Ishikawa (cell line): Measurements from ENCODE around the gene PGP.

ENCODE experiments used
- CEBPB ChIP-seq: IDR thresholded peaks from 2 replicates; pipeline ENCODE4 v1.6.1; 2012
- CREB1 ChIP-seq: IDR thresholded peaks from 2 replicates; pipeline ENCODE4 v1.6.1; 2012; ENCODE audit warnings: low read depth
- EGR1 ChIP-seq: IDR thresholded peaks from 2 replicates; pipeline ENCODE4 v1.6.1; 2012
- EP300 ChIP-seq: IDR thresholded peaks from 2 replicates; pipeline ENCODE4 v1.6.1; 2012; ENCODE audit warnings: borderline replicate concordance
- FOXM1 ChIP-seq: IDR thresholded peaks from 2 replicates; pipeline ENCODE4 v1.6.1; 2012; ENCODE audit warnings: low read depth, borderline replicate concordance
- NFIC ChIP-seq: IDR thresholded peaks from 2 replicates; pipeline ENCODE4 v1.6.1; 2012
- RAD21 ChIP-seq: IDR thresholded peaks from 2 replicates; pipeline ENCODE4 v1.6.1; 2012; ENCODE audit warnings: low read depth
- TAF1 ChIP-seq: IDR thresholded peaks from 2 replicates; pipeline ENCODE4 v1.6.1; 2012; ENCODE audit warnings: low read depth, mild to moderate bottlenecking
- TCF12 ChIP-seq: IDR thresholded peaks from 2 replicates; pipeline ENCODE4 v1.6.1; 2012; ENCODE audit warnings: low read depth
- TEAD4 ChIP-seq: IDR thresholded peaks from 2 replicates; pipeline ENCODE4 v1.6.1; 2012
- YY1 ChIP-seq: IDR thresholded peaks from 2 replicates; pipeline ENCODE4 v1.6.1; 2012; ENCODE audit warnings: low read depth
- ZBTB7A ChIP-seq: IDR thresholded peaks from 2 replicates; pipeline ENCODE4 v1.6.1; 2012; ENCODE audit warnings: low read depth
- TF ChIP-seq, protein P1 (sequence below): IDR thresholded peaks from 2 replicates; pipeline ENCODE4 v1.6.1; 2012
- TF ChIP-seq, protein P2 (sequence below): IDR thresholded peaks from 2 replicates; pipeline ENCODE4 v1.6.1; 2012
- TF ChIP-seq, protein P3 (sequence below): IDR thresholded peaks from 2 replicates; pipeline ENCODE4 v1.6.1; 2012; ENCODE audit warnings: low read depth, mild to moderate bottlenecking

Gene PGP

DNA sequence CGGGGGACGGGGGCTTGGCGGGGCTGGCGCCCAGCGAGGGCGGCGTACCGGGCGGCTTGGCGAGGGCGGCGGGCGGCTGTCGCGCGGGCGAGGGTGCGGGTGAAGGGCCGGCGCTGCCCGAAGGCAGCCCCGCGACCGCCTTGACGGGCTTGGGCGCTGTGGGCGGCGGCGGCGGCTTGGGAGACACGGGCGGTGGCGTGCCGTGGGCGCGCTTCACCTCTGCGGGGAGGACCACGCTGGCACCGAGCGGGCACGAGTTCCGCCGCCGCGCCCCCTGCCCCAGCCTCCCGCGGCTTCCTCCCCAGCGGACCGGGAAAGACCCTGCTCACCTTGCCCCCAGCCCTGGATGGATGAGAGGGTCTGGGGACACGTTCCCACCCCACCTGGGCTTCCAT is 35.5 kb downstream of the PGP start:
- TF ChIP-seq ZBTB7A (0 out of 2 replicates have a peak, but pooled peaks have one; percentile 21), RAD21 (no peak), YY1 (no peak), EP300 (no peak), EGR1 (no peak)
- TF ChIP-seq, protein P1, sequence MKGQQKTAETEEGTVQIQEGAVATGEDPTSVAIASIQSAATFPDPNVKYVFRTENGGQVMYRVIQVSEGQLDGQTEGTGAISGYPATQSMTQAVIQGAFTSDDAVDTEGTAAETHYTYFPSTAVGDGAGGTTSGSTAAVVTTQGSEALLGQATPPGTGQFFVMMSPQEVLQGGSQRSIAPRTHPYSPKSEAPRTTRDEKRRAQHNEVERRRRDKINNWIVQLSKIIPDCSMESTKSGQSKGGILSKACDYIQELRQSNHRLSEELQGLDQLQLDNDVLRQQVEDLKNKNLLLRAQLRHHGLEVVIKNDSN = no peak
- TF ChIP-seq, protein P2, sequence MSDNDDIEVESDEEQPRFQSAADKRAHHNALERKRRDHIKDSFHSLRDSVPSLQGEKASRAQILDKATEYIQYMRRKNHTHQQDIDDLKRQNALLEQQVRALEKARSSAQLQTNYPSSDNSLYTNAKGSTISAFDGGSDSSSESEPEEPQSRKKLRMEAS = no peak

DNA sequence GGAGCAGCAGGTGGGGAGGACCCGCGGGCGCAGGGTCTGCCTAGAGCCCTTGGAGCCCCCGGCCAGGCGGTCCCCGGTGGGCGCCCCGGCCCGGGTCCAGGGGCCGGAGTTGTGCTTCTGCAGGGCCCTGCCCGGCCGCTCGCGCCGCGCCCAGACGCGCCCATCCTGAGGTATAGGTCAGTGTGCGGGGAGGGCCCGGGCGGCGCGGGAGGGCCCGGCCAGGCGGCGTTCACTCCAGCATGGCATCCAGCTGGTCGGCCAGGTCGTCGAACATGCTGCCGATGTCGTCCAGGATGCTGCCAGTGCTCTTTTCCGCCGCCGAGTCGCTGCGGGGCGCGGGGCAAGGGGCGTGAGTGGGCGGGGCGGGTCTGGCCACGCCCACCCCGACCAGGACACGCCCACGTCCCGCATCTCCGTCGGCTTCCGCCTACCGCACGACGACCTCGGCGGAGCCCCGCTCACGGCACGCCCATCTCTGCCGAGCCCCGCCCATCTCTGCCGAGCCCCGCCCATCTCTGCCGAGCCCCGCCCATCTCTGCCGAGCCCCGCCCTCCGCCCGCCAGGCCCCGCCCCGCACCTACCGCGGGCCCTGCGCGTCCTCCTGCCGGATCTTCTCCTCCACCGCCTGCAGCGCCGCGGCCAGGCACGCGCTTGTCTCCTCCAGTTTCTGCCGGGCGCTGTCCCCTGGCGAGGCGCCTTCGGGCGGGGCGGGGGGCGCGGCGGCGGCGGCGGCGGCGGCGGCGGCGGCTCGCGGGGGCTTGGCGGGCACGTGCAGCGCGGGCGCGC is 36.1 kb downstream of the PGP start:
- TF ChIP-seq YY1 = no peak
- TF ChIP-seq CEBPB = no peak
- TF ChIP-seq, protein P1 = no peak
- TF ChIP-seq EP300 = no peak
- TF ChIP-seq FOXM1 = no peak
- no peak for TF ChIP-seq RAD21
- TF ChIP-seq, protein P3, sequence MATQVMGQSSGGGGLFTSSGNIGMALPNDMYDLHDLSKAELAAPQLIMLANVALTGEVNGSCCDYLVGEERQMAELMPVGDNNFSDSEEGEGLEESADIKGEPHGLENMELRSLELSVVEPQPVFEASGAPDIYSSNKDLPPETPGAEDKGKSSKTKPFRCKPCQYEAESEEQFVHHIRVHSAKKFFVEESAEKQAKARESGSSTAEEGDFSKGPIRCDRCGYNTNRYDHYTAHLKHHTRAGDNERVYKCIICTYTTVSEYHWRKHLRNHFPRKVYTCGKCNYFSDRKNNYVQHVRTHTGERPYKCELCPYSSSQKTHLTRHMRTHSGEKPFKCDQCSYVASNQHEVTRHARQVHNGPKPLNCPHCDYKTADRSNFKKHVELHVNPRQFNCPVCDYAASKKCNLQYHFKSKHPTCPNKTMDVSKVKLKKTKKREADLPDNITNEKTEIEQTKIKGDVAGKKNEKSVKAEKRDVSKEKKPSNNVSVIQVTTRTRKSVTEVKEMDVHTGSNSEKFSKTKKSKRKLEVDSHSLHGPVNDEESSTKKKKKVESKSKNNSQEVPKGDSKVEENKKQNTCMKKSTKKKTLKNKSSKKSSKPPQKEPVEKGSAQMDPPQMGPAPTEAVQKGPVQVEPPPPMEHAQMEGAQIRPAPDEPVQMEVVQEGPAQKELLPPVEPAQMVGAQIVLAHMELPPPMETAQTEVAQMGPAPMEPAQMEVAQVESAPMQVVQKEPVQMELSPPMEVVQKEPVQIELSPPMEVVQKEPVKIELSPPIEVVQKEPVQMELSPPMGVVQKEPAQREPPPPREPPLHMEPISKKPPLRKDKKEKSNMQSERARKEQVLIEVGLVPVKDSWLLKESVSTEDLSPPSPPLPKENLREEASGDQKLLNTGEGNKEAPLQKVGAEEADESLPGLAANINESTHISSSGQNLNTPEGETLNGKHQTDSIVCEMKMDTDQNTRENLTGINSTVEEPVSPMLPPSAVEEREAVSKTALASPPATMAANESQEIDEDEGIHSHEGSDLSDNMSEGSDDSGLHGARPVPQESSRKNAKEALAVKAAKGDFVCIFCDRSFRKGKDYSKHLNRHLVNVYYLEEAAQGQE = no peak
- no peak for TF ChIP-seq EGR1
- TF ChIP-seq, protein P2 = no peak
- no peak for TF ChIP-seq NFIC
- TF ChIP-seq ZBTB7A = no peak
- TF ChIP-seq TCF12 = no peak
- no peak for TF ChIP-seq TEAD4
- TF ChIP-seq TAF1 = no peak
- TF ChIP-seq CREB1 = no peak

DNA sequence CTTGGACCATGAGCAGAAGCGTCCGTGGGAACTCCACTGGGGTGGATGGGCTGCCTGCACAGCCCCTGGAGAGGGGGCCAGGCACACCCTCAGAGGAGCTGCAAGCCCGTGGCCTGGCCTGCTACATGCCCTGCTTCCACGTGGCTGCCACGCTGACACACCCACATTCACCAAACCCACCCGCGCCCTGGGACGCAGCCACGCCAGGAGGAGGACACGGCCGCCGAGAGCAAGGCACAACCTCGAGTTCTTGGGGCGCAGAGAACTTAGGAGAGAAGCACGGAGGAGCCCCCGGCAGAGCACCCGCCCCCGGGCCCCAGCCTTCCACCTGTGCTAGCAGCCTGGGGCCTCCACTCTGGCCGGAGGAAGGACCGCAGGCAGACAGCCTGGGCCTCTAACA is 37.1 kb downstream of the PGP start:
- TF ChIP-seq FOXM1 (no peak), CREB1 (no peak)
- TF ChIP-seq, protein P3 = no peak

DNA sequence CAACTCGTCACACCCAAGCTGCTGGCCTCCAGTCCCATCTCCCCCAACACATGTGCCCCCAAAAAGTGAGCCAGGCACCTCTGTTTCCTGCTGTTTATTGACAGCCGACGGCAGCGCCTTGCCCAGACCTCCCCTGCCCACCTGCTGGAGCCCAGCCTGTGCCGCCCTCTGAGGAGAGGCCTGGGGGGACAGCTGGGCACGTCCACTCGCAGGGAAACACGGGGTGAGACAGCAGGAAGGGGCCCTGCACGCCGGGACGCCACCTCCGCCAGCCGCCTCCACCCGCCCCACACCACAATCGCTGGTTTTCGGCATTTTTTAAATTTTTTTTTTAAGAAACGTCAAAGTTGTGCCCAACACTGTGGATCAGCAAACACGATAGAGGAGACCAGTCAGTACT is 37.5 kb downstream of the PGP start:
- no peak for TF ChIP-seq ZBTB7A
- TF ChIP-seq NFIC = no peak
- TF ChIP-seq TCF12 = no peak
- TF ChIP-seq TAF1 = no peak
- no peak for TF ChIP-seq CREB1
- TF ChIP-seq, protein P2 = no peak
- TF ChIP-seq EGR1 = no peak
- no peak for TF ChIP-seq YY1
- TF ChIP-seq, protein P1 = no peak
- no peak for TF ChIP-seq RAD21
- TF ChIP-seq, protein P3 = no peak
- no peak for TF ChIP-seq TEAD4
